Fibroblast of mammary gland (primary cell): ENCODE data around the gene ZAP70.
A peak's percentile ranks its signal among the peaks of the same experiment; 100 is the strongest.

ENCODE experiments used
- DNase-seq: peaks from one replicate; pipeline ENCODE4 v3.0.0-alpha.2; 2010; ENCODE audit warnings: low read depth
- H3K4me3 ChIP-seq: 2 replicates; pipeline ENCODE4 v1.5.1; 2011; ENCODE audit warnings: low read depth, mild to moderate bottlenecking, low read length, moderate library complexity; ENCODE audit not compliant: control insufficient read depth
- CTCF ChIP-seq: conservative IDR thresholded peaks from 2 replicates; pipeline ENCODE4 v1.5.1; 2011; ENCODE audit warnings: low read depth, low read length, inconsistent platforms; ENCODE audit not compliant: control insufficient read depth, insufficient read depth

The ZAP70 gene

GRCh38 chr2:97713296-97714083 lies at the start of gene ZAP70:
ZAP70 (plus strand) TSS chr2:97713576; CDS start chr2:97724037, 10,461 bp downstream.
- H3K4me3 ChIP-seq, result no peak within 1 kb of the TSS
- TF ChIP-seq CTCF, result no peak
- no peak for DNase-seq

- TF ChIP-seq CTCF, result no peak
- no peak for DNase-seq
- peak overlapping the region; percentile 82 for H3K4me3 ChIP-seq
These were observed 49.8 kb upstream of the ZAP70 start for GRCh38 chr2:97663626-97663961.

GRCh38 chr2:97663962-97664635 lies 49.3 kb upstream of the ZAP70 start, which contains the start of gene ACTR1B:
ACTR1B (minus strand) TSS chr2:97664044; CDS start chr2:97663890, 154 bp downstream.
- TF ChIP-seq CTCF, result peak; percentile 47
- H3K4me3 ChIP-seq, result peak within 1 kb of the TSS; percentile 82
- peak; percentile 97 for DNase-seq

- peak overlapping the region; percentile 82 for H3K4me3 ChIP-seq
- DNase-seq, result no peak
- no peak for TF ChIP-seq CTCF
These were observed 48.8 kb upstream of the ZAP70 start for GRCh38 chr2:97664636-97664970.

GRCh38 chr2:97669448-97669847 lies 43.9 kb upstream of the ZAP70 start, which contains the start of gene C2orf92:
C2orf92 (plus strand) TSS chr2:97669713; CDS start chr2:97669789, 76 bp downstream.
- no peak within 1 kb of the TSS for H3K4me3 ChIP-seq
- no peak for TF ChIP-seq CTCF
- no peak for DNase-seq

- no peak for TF ChIP-seq CTCF
- DNase-seq, result no peak
- no peak overlapping the region for H3K4me3 ChIP-seq
These were observed 42.9 kb upstream of the ZAP70 start for GRCh38 chr2:97670471-97670870.
